ENCODE measurements around the gene ATG13.
"Not testable (repeated sequence)": the region's sequence is repeated elsewhere in the genome, so short reads cannot be mapped to it uniquely, and the experiment has no call there.

Gene ATG13

GRCh38 chr11:46700241-46701077 lies 83.1 kb downstream of the ATG13 start, which contains the start of the genes ARHGAP1 and ZNF408:
Gene ARHGAP1, minus strand, starts transcription at chr11:46700619. Its CDS starts 4,512 bp downstream, at chr11:46696107.
Gene ZNF408, plus strand, starts transcription at chr11:46701031. Its CDS starts 17 bp downstream, at chr11:46701048.
- H3K9me3 Mint-ChIP-seq: no peaks in the 10 kb centered on the region
- DNase-seq: peak; percentile 98
- peaks cover 54% of the 10 kb centered on the region for H3K4me1 Mint-ChIP-seq (ENCODE audit: low read depth)
- peak within 1 kb of the TSS; percentile 98 for H3K4me3 Mint-ChIP-seq
- H3K27me3 Mint-ChIP-seq: no peaks in the 10 kb centered on the region
- peaks cover 79% of the 10 kb centered on the region for H3K36me3 Mint-ChIP-seq (ENCODE audit: low read depth)
- H3K27ac Mint-ChIP-seq: peak within 1 kb of the TSS; percentile 99

DNA sequence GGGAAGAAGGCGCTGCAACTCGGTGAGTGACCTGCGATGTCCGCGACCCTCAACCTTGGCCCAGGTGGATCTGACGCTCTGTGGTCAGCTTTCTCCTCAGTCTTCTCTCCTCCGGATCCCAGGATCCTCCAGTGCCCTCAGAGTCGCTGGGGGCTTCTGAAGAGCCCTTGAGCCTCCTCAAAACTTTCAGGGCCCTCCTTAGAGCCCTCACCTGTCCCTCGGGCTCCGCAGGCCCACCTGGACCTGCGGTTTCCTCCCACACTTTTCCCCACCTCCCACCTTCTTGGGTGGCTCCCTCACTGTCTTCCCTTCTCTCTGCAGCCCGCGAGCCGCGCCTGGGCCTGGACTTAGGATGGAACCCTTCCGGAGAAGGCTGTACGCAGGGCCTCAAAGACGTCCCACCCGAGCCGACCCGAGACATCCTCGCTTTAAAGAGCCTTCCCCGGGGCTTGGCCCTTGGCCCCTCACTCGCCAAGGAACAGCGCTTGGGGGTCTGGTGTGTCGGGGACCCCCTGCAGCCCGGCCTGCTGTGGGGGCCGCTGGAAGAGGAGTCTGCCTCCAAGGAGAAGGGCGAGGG lies 83.8 kb downstream of the ATG13 start:
- DNase-seq: no peak
- peaks cover 79% of the 10 kb centered on the region for H3K36me3 Mint-ChIP-seq (ENCODE audit: low read depth)
- peak overlapping the region; percentile 98 for H3K4me3 Mint-ChIP-seq
- H3K9me3 Mint-ChIP-seq: no peaks in the 10 kb centered on the region
- no peaks in the 10 kb centered on the region for H3K27me3 Mint-ChIP-seq
- peak overlapping the region; percentile 99 for H3K27ac Mint-ChIP-seq
- peaks cover 50% of the 10 kb centered on the region for H3K4me1 Mint-ChIP-seq (ENCODE audit: low read depth)

- H3K27ac Mint-ChIP-seq: no peak overlapping the region
- no peak overlapping the region for H3K4me3 Mint-ChIP-seq
- H3K4me1 Mint-ChIP-seq (ENCODE audit: low read depth): peaks cover 26% of the 10 kb centered on the region
- DNase-seq: no peak
- no peaks in the 10 kb centered on the region for H3K9me3 Mint-ChIP-seq
- H3K36me3 Mint-ChIP-seq (ENCODE audit: low read depth): peaks cover 76% of the 10 kb centered on the region
- no peaks in the 10 kb centered on the region for H3K27me3 Mint-ChIP-seq
These were observed 87.8 kb downstream of the ATG13 start for GRCh38 chr11:46705070-46705688.

- Mint-ChIP-seq H3K27ac (no peak overlapping the region), H3K4me3 (no peak overlapping the region), H3K36me3 (ENCODE audit: low read depth) (peaks cover 59% of the 10 kb centered on the region), H3K4me1 (ENCODE audit: low read depth) (peaks cover 16% of the 10 kb centered on the region), H3K27me3 (no peaks in the 10 kb centered on the region), H3K9me3 (no peaks in the 10 kb centered on the region)
- no peak for DNase-seq
These were observed 89.5 kb downstream of the ATG13 start for GRCh38 chr11:46706886-46707285.

GRCh38 chr11:46709351-46709750 lies 92.0 kb downstream of the ATG13 start:
- not testable (repeated sequence) for DNase-seq; H3K27me3 Mint-ChIP-seq; H3K4me3 Mint-ChIP-seq; H3K9me3 Mint-ChIP-seq; H3K4me1 Mint-ChIP-seq (ENCODE audit: low read depth); H3K27ac Mint-ChIP-seq
- H3K36me3 Mint-ChIP-seq (ENCODE audit: low read depth): peaks cover 37% of the 10 kb centered on the region

DNA sequence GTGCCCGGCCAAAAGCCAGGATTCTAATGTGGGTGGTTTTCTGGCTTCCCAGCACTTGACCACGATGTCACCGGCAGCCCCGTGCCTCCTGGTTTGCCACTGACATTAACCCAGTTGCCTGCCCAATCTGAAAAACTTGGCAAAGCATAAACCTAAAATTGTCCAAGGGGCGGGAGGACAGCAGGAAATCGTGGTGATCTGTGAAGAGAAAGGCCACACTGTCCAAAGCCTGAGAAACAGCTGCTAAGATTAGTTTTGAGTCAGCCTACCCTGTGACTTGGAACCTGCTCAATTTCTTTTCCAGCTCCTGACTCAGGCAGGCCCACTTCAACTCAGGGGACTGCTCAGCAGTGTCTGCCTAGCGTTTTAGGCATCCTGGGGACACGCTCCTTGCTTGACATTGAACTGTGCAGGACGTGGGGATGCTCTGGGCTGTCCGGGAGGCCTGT lies 93.5 kb downstream of the ATG13 start:
- H3K27ac Mint-ChIP-seq: no peak overlapping the region

GRCh38 chr11:46711303-46711702 lies 94.0 kb downstream of the ATG13 start:
- H3K27me3 Mint-ChIP-seq: no peaks in the 10 kb centered on the region
- no peak overlapping the region for H3K4me3 Mint-ChIP-seq
- peaks cover 6% of the 10 kb centered on the region for H3K4me1 Mint-ChIP-seq (ENCODE audit: low read depth)
- H3K9me3 Mint-ChIP-seq: no peaks in the 10 kb centered on the region
- no peak overlapping the region for H3K27ac Mint-ChIP-seq
- peaks cover 17% of the 10 kb centered on the region for H3K36me3 Mint-ChIP-seq (ENCODE audit: low read depth)
- DNase-seq: no peak

More for the DNA sequence above, 93.5 kb downstream of the ATG13 start:
- no peaks in the 10 kb centered on the region for H3K9me3 Mint-ChIP-seq
- H3K27me3 Mint-ChIP-seq: no peaks in the 10 kb centered on the region
- peaks cover 6% of the 10 kb centered on the region for H3K4me1 Mint-ChIP-seq (ENCODE audit: low read depth)
- H3K36me3 Mint-ChIP-seq (ENCODE audit: low read depth): peaks cover 22% of the 10 kb centered on the region
- H3K4me3 Mint-ChIP-seq: no peak overlapping the region
- DNase-seq: no peak

DNA sequence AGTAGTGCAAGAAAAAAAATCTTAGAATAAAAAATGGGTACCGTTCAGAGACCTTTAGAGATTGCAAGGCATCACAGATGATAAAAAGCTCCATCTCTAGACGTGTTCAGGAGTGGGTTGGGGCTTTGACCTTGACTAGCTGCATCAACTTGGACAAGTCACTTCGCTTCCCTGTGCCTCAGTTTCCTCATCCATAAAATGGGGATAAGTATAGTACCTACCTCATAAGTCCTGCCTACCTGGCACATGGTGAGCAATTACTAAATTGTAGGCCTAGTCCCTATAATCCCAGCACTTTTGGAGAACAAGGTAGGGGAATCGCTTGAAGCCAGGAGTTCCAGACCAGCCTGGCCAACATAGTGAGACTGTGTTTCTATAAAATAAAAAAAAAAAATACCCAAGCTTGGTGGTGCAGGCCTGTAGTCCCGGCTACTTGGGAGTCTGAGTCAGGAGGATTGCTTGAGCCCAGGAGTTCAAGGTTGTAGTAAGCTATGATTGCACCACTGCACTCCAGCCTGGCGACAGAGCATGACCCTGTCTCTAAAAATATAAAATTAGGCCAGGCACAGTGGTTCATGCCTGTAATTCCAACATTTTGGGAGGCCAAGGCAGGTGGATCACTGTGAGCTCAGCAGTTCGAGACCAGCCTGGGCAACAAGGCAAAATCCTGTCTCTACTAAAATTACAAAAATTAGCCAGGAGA lies 95.7 kb downstream of the ATG13 start:
- no peak for DNase-seq
- H3K36me3 Mint-ChIP-seq (ENCODE audit: low read depth): peaks cover 2% of the 10 kb centered on the region
- H3K27ac Mint-ChIP-seq: no peak overlapping the region
- H3K4me1 Mint-ChIP-seq (ENCODE audit: low read depth): peaks cover 5% of the 10 kb centered on the region
- H3K4me3 Mint-ChIP-seq: no peak overlapping the region
- H3K9me3 Mint-ChIP-seq: no peaks in the 10 kb centered on the region
- no peaks in the 10 kb centered on the region for H3K27me3 Mint-ChIP-seq

DNA sequence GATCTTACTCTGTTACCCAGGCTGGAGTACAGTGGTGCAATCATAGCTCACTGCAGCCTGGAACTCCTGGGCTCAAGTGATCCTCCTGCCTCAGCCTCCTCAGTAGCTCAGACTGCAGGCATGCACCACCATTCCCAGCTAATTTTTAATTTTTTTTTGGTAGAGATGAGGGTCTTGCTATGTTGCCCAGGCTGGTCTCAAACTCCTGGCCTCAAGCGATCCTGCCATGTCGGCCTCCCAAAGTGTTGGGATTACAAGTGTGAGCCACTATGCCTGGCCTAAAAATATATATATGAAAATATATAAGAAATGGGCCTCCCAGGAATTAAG lies 100.4 kb downstream of the ATG13 start:
- H3K27ac Mint-ChIP-seq, H3K4me3 Mint-ChIP-seq: not testable (repeated sequence)
- peaks cover 10% of the 10 kb centered on the region for H3K4me1 Mint-ChIP-seq (ENCODE audit: low read depth)

DNA sequence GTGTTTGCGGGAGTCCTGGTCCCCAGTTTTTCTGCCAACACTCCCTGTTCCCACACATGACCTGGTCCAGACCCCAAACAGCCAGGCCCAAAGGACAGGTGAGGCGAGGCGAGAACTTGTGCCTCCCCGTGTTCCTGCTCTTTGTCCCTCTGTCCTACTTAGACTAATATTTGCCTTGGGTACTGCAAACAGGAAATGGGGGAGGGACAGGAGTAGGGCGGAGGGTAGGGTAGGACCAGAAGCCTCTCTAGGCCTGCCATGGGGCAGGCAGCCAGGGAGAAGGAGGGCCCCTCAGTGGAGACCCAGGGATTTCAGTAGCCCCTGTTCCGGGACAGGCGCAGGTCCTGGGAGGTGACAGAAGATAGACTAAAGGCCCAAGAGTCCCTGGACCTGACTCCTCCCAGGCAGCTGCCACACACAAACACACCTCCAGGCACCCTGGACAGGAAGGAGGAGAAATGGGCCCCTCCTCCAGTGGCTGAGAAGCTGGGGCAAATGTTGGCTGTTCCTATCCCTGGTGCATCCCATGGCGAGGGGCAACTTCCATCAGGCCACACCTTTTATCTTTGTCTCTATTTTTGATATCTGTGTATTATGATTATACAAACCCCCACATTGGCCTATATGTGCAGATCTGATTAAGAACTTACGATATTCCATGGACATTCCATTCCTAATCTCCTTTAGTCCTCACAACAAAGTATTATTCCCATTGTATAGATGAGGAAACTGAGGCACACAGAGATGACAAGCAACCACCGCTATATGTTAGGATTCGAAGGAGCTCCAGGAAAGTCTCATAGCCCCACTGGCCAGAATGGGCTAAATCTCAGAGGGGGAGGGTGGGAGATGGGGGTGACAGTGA lies 101.0 kb downstream of the ATG13 start:
- Mint-ChIP-seq H3K36me3 (ENCODE audit: low read depth) (no peaks in the 10 kb centered on the region), H3K27ac (peak overlapping the region; percentile 50), H3K9me3 (no peaks in the 10 kb centered on the region), H3K4me3 (no peak overlapping the region), H3K27me3 (no peaks in the 10 kb centered on the region), H3K4me1 (ENCODE audit: low read depth) (peaks cover 10% of the 10 kb centered on the region)
- DNase-seq: no peak

More for the DNA sequence above, 100.4 kb downstream of the ATG13 start:
- H3K36me3 Mint-ChIP-seq (ENCODE audit: low read depth); H3K27me3 Mint-ChIP-seq; H3K9me3 Mint-ChIP-seq; DNase-seq: not testable (repeated sequence)

- Mint-ChIP-seq H3K36me3 (ENCODE audit: low read depth) (no peaks in the 10 kb centered on the region), H3K27ac (peak within 1 kb of the TSS; percentile 50)
- DNase-seq: no peak
These were observed 101.7 kb downstream of the ATG13 start, which contains the start of gene F2 for GRCh38 chr11:46719048-46719542. Gene F2, plus strand, starts transcription at chr11:46719213. Its CDS starts 23 bp downstream, at chr11:46719236.

DNA sequence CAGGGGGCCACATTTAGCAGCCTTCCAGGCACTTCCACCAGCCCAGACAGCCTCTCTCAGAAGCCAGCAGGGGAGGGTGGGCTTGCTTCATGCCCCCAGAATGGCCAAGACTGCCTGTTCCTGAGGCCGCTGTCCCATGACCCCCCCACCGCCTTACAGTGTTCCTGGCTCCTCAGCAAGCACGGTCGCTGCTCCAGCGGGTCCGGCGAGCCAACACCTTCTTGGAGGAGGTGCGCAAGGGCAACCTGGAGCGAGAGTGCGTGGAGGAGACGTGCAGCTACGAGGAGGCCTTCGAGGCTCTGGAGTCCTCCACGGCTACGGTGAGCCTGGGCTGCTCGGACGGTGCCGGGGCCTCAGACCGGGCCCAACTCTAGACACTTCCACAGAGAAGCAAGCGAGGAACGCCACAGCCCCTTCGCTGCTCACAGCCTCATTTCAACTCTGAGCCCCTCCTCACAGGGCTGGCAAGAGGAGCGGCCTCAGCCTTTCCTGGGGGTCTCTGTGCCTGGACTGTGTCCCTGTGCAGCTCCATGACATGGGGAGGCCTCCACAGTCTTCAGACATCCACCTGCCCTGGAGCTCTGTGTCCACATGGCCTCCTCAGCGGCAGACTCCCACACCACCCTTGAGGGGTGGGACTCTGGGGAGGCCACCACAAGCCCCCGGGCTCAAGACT lies 102.3 kb downstream of the ATG13 start:
- Mint-ChIP-seq H3K4me3 (no peak overlapping the region), H3K4me1 (ENCODE audit: low read depth) (peaks cover 7% of the 10 kb centered on the region), H3K36me3 (ENCODE audit: low read depth) (no peaks in the 10 kb centered on the region), H3K27me3 (no peaks in the 10 kb centered on the region), H3K27ac (no peak overlapping the region), H3K9me3 (no peaks in the 10 kb centered on the region)
- no peak for DNase-seq

More at GRCh38 chr11:46719048-46719542, 101.7 kb downstream of the ATG13 start, which contains the start of gene F2:
- H3K4me1 Mint-ChIP-seq (ENCODE audit: low read depth): peaks cover 10% of the 10 kb centered on the region
- H3K27me3 Mint-ChIP-seq: no peaks in the 10 kb centered on the region
- H3K4me3 Mint-ChIP-seq: no peak within 1 kb of the TSS
- no peaks in the 10 kb centered on the region for H3K9me3 Mint-ChIP-seq

GRCh38 chr11:46721286-46721685 lies 103.9 kb downstream of the ATG13 start:
- Mint-ChIP-seq H3K27ac (no peak overlapping the region), H3K36me3 (ENCODE audit: low read depth) (no peaks in the 10 kb centered on the region), H3K27me3 (no peaks in the 10 kb centered on the region), H3K4me1 (ENCODE audit: low read depth) (peaks cover 6% of the 10 kb centered on the region), H3K4me3 (no peak overlapping the region), H3K9me3 (no peaks in the 10 kb centered on the region)
- DNase-seq: no peak
